AG10803 (cell line): Measurements from ENCODE around the gene ADAMTS9.

Source experiments
- DNase-seq: peaks from one replicate; pipeline ENCODE4 v3.0.0; 2010; ENCODE audit warnings: low read depth
- H3K4me3 ChIP-seq: 2 replicates; pipeline ENCODE4 v1.5.1; 2011; ENCODE audit warnings: mild to moderate bottlenecking, low read length, control low read depth
- TF ChIP-seq, protein P1 (sequence below): conservative IDR thresholded peaks from 2 replicates; pipeline ENCODE4 v1.5.1; 2011; ENCODE audit warnings: mild to moderate bottlenecking, low read length, control low read depth, inconsistent platforms

The ADAMTS9 gene

DNA sequence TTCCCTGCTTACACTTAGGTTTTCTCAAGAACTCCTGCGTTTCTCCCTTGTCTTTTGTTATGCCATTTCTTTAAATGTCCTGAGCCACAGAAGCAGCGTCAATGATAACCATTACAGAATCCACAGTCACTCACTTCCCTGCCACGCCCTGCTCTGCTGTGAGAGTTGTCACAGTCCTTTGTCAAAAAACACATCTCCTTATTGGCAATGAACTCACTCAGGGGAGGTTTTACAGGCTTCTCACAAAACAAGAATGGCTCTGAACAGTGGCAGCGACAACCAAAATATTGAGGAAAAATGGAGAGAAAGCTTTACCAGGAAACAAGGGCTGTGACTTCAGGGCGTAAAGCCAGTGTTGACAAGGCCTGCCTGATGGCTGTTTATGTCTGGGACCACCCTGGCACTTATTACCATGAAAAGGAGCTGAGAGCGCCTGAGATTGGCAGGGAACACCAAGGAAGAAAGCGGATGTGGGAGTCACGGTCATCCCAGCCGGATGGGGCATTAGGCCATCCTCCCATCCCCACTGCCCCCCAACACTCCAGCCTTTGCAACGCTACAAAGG lies 111.5 kb downstream of the ADAMTS9 start:
- no peak for DNase-seq
- no peak overlapping the region for H3K4me3 ChIP-seq
- TF ChIP-seq, protein P1, sequence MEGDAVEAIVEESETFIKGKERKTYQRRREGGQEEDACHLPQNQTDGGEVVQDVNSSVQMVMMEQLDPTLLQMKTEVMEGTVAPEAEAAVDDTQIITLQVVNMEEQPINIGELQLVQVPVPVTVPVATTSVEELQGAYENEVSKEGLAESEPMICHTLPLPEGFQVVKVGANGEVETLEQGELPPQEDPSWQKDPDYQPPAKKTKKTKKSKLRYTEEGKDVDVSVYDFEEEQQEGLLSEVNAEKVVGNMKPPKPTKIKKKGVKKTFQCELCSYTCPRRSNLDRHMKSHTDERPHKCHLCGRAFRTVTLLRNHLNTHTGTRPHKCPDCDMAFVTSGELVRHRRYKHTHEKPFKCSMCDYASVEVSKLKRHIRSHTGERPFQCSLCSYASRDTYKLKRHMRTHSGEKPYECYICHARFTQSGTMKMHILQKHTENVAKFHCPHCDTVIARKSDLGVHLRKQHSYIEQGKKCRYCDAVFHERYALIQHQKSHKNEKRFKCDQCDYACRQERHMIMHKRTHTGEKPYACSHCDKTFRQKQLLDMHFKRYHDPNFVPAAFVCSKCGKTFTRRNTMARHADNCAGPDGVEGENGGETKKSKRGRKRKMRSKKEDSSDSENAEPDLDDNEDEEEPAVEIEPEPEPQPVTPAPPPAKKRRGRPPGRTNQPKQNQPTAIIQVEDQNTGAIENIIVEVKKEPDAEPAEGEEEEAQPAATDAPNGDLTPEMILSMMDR: no peak

GRCh38 chr3:64575211-64575844 lies 112.5 kb downstream of the ADAMTS9 start:
- no peak overlapping the region for H3K4me3 ChIP-seq
- peak; percentile 25 for DNase-seq
- TF ChIP-seq, protein P1: peak; percentile 67

DNA sequence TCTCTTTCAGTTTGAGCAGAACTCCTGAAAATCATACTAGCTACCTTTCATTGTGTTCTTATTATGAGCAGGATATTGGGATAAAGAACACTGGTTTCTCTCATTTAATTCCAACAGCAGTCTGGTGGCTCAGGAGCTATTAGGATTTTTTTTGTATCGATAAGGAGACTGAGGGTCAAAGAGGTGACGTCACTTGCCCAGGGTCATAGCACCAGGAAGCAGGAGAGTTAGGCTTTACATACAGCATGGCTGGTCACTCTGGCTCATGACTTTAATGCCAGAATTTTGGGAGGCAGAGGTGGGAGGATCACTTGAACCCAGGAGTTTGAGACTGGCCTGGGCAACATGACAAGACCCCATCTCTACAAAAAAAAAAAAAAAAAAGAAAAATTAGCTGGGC lies 113.6 kb downstream of the ADAMTS9 start:
- no peak overlapping the region for H3K4me3 ChIP-seq
- TF ChIP-seq, protein P1: no peak
- no peak for DNase-seq

- TF ChIP-seq, protein P1: no peak
- H3K4me3 ChIP-seq: no peak overlapping the region
- DNase-seq: no peak
These were observed 115.8 kb downstream of the ADAMTS9 start for GRCh38 chr3:64571982-64572381.

GRCh38 chr3:64568895-64569517 lies 118.8 kb downstream of the ADAMTS9 start:
- TF ChIP-seq, protein P1: no peak
- DNase-seq: no peak
- H3K4me3 ChIP-seq: no peak overlapping the region

DNA sequence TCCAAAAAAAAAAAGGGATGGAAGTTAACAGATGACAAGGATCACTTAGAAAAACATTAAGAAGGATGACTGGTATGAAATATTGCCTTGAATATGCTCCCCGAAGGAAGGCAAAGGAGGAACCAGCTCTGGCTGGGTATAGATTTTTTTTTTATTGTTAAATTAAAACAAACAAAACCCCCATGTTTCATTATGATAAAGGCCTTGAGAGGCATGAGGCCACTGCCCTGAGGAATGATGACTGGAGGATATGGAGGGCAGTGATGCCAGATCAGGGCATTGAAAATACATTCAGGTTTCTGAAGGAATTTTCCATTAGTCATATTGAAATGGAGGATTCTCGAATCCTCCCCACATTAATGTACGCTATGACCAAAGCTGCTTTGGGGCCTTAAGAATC lies 120.9 kb downstream of the ADAMTS9 start:
- TF ChIP-seq, protein P1: no peak
- no peak overlapping the region for H3K4me3 ChIP-seq
- no peak for DNase-seq

DNA sequence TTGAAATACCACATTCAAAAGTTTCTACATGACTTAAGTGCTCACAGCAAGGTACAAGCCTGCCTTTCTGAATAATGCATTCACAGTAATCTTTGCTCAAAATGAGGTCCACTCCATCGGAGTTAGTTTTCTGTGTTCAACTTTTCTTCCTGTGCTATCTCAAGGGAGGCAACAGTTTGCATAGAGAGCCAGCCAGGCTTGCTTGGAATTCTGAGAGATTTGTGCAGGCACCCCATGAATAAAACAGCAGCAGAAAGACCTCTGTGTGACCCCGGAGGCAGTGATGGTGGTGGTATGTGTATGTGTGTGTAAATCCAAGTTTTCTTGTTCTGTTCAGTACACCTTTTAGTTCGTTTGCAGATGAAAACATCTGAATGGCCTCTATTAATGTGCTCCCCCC lies 124.0 kb downstream of the ADAMTS9 start:
- TF ChIP-seq, protein P1: no peak
- no peak overlapping the region for H3K4me3 ChIP-seq
- no peak for DNase-seq
